Fibroblast of the aortic adventitia (primary cell): ENCODE data around the gene AKT3. TPM values are rescaled to one million over a fixed set of nuclear protein-coding genes. Genes with fewer than 3 reads are reported as not detected.

Source experiments
- DNase-seq: peaks from one replicate; pipeline ENCODE4 v3.0.0-alpha.2; 2010; ENCODE audit warnings: low read depth
- H3K4me3 ChIP-seq: 2 replicates; pipeline ENCODE4 v1.5.1; 2011; ENCODE audit warnings: low read depth, mild to moderate bottlenecking, control low read depth, low read length, moderate library complexity
- total RNA-seq: library from RNA; depleted of rRNA; stranded (reverse); fragments of >200 nt; gene quantifications from 2 replicates; pipeline ENCODE4 v1.2.3, GENCODE V29; 2012; ENCODE audit warnings: low replicate concordance
- TF ChIP-seq, protein P1 (sequence below): IDR thresholded peaks from 2 replicates; pipeline ENCODE4 v1.5.1; 2011; ENCODE audit warnings: mild to moderate bottlenecking, low read length, control low read depth, inconsistent platforms; ENCODE audit not compliant: insufficient read depth

Gene AKT3
- total RNA-seq, 1 donor = 36.6 TPM

DNA sequence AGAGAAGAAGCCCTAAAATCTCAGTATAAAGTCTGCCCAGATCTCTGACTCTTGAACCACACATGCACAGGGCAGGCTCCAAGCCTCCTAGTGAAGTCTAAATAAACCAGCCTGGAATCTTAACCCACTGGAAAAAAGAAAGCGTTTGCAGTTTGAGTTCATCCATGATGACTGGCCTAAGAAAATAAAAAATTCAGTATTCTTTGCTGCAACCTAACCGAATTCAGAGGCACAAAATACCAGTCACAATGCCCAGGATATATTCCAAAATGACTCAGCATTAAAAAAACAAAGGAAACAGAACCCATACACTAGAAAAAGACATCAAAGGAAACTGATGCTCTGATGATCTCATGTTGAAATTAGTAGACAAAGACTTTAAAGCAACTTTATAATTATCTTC is 325.0 kb downstream of the AKT3 start:
- peak; percentile 92 for DNase-seq
- TF ChIP-seq, protein P1, sequence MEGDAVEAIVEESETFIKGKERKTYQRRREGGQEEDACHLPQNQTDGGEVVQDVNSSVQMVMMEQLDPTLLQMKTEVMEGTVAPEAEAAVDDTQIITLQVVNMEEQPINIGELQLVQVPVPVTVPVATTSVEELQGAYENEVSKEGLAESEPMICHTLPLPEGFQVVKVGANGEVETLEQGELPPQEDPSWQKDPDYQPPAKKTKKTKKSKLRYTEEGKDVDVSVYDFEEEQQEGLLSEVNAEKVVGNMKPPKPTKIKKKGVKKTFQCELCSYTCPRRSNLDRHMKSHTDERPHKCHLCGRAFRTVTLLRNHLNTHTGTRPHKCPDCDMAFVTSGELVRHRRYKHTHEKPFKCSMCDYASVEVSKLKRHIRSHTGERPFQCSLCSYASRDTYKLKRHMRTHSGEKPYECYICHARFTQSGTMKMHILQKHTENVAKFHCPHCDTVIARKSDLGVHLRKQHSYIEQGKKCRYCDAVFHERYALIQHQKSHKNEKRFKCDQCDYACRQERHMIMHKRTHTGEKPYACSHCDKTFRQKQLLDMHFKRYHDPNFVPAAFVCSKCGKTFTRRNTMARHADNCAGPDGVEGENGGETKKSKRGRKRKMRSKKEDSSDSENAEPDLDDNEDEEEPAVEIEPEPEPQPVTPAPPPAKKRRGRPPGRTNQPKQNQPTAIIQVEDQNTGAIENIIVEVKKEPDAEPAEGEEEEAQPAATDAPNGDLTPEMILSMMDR = no peak
- no peak overlapping the region for H3K4me3 ChIP-seq

DNA sequence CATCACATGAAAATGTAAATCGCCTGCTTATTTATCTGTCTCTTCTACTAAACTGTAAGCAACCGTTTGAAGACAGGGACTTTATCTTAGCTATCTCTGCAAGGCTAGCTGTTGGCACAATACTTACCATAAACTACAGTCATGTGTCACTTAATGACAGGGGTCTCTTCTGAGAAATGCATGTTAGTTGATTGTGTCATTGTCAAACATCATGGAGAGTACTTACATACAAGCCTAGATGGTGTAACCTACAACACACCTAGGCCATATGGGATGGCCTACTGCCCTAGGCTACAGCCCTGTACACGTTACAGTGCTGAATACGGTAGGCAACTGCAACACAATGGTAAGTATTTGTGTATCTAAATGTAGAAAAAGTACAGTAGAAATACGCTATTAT is 326.3 kb downstream of the AKT3 start:
- no peak for DNase-seq
- TF ChIP-seq, protein P1 = no peak
- H3K4me3 ChIP-seq = no peak overlapping the region

DNA sequence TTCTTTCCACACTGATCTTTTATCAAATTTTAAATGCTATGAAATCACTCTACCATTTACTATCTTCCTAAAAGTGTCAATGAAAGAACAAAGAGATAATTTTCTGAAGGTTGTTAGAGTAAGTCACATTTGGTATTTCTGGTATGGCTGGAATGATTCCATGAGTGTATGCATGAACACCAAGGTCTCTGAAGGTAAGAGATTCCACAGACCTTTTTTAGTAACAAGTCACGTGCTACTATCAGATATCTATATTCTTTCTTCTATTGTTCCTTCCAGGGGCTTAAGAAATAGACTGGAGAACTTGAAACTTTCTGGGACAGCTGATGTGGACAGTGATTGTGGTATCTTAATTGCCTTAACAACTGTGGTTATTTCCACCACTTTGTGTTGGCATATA is 329.2 kb downstream of the AKT3 start:
- no peak for DNase-seq
- TF ChIP-seq, protein P1 = no peak
- H3K4me3 ChIP-seq = no peak overlapping the region

DNA sequence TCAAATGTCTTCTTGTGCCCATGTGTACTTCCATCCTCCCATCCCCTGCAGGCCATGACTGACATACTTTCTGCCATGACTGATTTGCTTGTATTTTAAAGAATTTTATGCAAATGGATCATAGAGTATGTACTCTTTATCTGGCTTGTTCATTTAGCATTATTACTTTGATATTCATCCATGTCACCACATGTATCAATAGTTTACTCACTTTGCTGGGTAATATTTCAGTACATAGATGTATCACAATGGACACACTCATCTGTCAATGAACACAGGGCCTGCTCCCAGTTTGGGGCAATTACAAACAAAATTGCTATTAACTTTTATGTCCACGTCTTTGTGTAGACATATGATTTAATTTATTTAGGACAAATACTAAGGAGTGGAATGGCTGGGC is 335.1 kb downstream of the AKT3 start:
- TF ChIP-seq, protein P1 = no peak
- no peak for DNase-seq
- H3K4me3 ChIP-seq = no peak overlapping the region

DNA sequence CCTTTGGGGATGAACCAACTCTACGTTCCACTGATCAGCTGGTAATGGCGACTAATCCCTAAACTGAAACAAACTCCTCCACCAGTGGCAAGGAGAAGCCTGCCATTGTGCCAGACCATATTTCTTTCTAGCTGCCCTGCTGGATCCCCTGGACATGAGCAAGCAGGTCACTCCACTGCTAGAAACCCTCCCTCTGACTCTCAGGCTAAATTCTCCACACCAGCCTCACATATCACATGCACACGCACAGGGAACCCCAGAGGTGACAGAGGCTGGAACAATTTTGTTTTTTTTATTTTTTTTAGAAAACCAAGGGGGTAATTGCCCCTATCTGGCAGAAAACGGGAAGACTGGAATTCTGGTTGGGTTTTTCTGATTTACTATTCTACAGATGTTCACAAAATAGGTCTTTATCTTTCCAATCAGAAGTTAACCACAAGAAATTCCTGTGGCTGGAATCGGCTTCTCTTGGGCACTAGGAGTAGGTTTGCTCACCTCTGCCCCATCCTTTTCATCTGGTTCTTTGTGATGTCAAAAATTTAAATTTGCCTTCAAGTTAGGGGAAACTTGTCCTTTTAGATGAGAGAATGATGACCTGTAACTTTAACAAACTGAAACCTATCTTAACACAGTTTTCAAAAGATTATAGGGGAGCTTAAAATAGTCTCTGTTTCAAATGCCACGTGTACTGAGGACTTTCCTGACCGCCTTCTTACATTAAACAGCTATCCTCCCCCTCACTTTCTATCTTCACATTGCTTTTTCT is 336.1 kb downstream of the AKT3 start:
- TF ChIP-seq, protein P1 = no peak
- peak; percentile 48 for DNase-seq
- no peak overlapping the region for H3K4me3 ChIP-seq

DNA sequence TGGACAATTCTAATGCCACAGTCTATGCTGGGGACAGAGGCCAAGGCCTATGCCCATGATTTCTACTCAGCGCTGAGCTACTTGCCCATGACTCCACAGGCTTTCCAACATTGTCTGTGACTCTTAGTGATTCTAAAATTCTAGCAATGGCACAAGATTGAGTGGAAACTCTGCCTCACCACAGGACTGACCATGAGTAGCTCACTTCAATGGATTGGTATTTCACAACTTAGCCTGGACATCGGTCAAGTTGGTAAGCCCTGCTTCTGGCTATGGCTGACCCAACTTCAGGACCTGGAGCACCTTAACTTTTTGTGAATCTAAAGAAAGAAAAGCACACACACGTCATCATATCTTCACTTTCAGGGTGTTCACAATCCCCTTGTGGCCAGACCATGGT is 339.1 kb downstream of the AKT3 start:
- TF ChIP-seq, protein P1 = no peak
- no peak overlapping the region for H3K4me3 ChIP-seq
- DNase-seq = no peak

DNA sequence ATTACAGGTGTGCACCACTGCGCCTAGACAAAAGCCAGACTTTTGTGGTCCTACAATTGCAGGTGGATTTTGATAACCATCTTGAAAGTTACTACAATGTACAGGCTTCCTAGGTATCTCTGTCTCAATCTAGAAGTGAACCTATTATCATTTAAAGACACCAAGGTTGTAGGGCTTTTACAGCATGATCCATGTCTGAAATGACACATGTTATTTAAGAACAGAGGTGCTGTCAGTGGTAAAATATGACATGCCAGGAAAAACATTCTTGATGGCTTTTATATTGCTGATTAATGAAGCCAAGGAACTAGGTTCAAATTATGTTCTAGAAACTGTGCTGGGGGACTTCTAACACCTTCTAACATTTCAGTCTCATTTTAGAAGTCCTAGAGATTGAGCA is 341.1 kb downstream of the AKT3 start:
- no peak overlapping the region for H3K4me3 ChIP-seq
- DNase-seq = no peak
- TF ChIP-seq, protein P1 = no peak
